Measurements from ENCODE around the gene FXYD6.

DNA sequence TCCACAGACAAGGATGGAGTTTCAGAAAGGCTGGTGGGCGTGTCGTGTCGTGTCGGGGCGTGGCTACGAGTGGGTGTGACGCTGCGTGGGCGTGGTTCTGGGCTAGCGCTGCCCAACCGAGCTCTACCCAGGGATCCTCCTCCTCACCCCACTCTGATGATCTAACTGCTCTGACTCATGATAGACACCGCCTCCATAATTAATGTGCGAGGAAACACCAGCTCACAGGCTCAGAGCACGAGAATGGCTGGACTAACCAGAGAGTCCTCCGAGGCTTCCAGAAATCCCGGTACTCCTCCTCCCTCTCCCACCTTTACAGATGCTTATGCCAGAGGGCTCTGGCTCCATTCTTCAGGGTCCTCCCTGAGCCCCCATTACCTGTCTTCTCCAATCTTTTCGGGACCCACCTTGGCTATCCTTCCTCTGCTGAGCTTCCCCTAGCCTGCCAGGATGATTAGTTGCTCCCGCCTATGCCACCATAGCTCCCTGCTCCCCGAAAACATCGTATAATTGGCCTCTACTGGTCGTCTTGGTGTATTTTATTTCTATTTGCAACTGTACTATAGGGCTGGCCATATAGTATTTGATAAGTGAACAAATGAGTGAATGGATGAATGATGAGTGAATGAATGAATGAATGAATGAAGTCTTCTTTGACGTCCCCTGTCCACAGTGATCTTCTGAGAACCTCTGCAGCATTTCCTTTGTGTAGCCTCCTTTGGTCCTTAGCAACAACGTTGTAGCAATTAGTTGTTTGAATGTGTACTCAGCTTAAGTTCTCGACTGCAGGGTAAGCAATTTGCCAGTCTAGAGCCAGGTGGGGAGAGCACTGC is 31.0 kb upstream of the FXYD6 start:
- no peak for TF ChIP-seq EZH2 (IDR thresholded peaks at IDR 0.05; ENCODE audit: insufficient read depth, low read length)
- TF ChIP-seq, protein P1, sequence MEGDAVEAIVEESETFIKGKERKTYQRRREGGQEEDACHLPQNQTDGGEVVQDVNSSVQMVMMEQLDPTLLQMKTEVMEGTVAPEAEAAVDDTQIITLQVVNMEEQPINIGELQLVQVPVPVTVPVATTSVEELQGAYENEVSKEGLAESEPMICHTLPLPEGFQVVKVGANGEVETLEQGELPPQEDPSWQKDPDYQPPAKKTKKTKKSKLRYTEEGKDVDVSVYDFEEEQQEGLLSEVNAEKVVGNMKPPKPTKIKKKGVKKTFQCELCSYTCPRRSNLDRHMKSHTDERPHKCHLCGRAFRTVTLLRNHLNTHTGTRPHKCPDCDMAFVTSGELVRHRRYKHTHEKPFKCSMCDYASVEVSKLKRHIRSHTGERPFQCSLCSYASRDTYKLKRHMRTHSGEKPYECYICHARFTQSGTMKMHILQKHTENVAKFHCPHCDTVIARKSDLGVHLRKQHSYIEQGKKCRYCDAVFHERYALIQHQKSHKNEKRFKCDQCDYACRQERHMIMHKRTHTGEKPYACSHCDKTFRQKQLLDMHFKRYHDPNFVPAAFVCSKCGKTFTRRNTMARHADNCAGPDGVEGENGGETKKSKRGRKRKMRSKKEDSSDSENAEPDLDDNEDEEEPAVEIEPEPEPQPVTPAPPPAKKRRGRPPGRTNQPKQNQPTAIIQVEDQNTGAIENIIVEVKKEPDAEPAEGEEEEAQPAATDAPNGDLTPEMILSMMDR (IDR thresholded peaks at IDR 0.05; ENCODE audit: insufficient read depth, low read depth, low read length): no peak
